IMR-90 (cell line): ENCODE measurements around the gene OPRM1. TPM values are rescaled to one million over a fixed set of nuclear protein-coding genes. Genes with fewer than 3 reads are reported as not detected.
A peak's percentile ranks its signal among the peaks of the same experiment; 100 is the strongest.
"Not testable (repeated sequence)": the region's sequence is repeated elsewhere in the genome, so short reads cannot be mapped to it uniquely, and the experiment has no call there.

Experiments
- ATAC-seq: fragments of 200-7000 bp; cut with Tn5 transposase; 2 replicates; pipeline ENCODE4 v1.9.1; 2020; ENCODE audit warnings: low read depth, mild to moderate bottlenecking, moderate library complexity
- BruUV-seq: library from RNA; stranded (reverse); fragments of 400-500 nt; replicated peaks from 2 replicates; lab custom pipeline; 2021; lab: Mats Ljungman, UMichigan
- CTCF ChIA-PET: fragments of 300-600 bp; formaldehyde crosslinking; extraction: SDS; loops from one replicate; lab custom pipeline; 2021; ENCODE audit warnings: antibody characterized with exemption; lab: Yijun Ruan, JAX
- POLR2A ChIA-PET: fragments of 300-600 bp; sonication (Branson Sonifier 250); formaldehyde crosslinking; loops from one replicate; lab custom pipeline; 2022; ENCODE audit warnings: antibody characterized with exemption; ENCODE audit not compliant: unreplicated experiment; lab: Charles Lee
- DNase-seq: peaks from one replicate; pipeline ENCODE4 v3.0.0; 2013
- H2AFZ ChIP-seq: replicated peaks from 2 replicates; pipeline ENCODE3; 2013; ENCODE audit warnings: low read length, mild to moderate bottlenecking; ENCODE audit not compliant: poor library complexity
- H2AK5ac ChIP-seq: 2 replicates; pipeline ENCODE4 v1.6.1; 2013; ENCODE audit warnings: low read depth, low read length, inconsistent platforms
- H2AK9ac ChIP-seq: replicated peaks from 2 replicates; pipeline ENCODE3; 2013; ENCODE audit warnings: mild to moderate bottlenecking, low read depth, low read length, moderate library complexity; ENCODE audit not compliant: poor library complexity
- H2BK120ac ChIP-seq: 2 replicates; pipeline ENCODE4 v1.6.1; 2013; ENCODE audit warnings: low read depth, low read length, inconsistent platforms
- H2BK15ac ChIP-seq: 3 replicates; pipeline ENCODE4 v1.6.1; 2013; ENCODE audit warnings: low read depth, low read length, inconsistent platforms
- H2BK20ac ChIP-seq: 2 replicates; pipeline ENCODE4 v1.6.1; 2013; ENCODE audit warnings: low read depth, mild to moderate bottlenecking, inconsistent platforms, low read length, moderate library complexity
- H2BK5ac ChIP-seq: 2 replicates; pipeline ENCODE4 v1.6.1; 2013; ENCODE audit warnings: mild to moderate bottlenecking, low read depth, low read length, inconsistent platforms; ENCODE audit not compliant: poor library complexity, severe bottlenecking
- H3K14ac ChIP-seq: replicated peaks from 2 replicates; pipeline ENCODE4 v1.6.1; 2013; ENCODE audit warnings: low read depth, low read length, inconsistent platforms
- H3K18ac ChIP-seq: 2 replicates; pipeline ENCODE4 v1.6.1; 2013; ENCODE audit warnings: low read depth, low read length, control low read depth
- H3K23ac ChIP-seq: 2 replicates; pipeline ENCODE4 v1.6.1; 2013; ENCODE audit warnings: low read depth, low read length, inconsistent platforms
- H3K27ac ChIP-seq: 2 replicates; pipeline ENCODE4 v1.5.1; 2013; ENCODE audit warnings: mild to moderate bottlenecking, control low read depth, low read length; ENCODE audit not compliant: insufficient read depth
- H3K27me3 ChIP-seq: 2 replicates; pipeline ENCODE4 v1.6.1; 2013; ENCODE audit warnings: low read length; ENCODE audit not compliant: control insufficient read depth, insufficient read depth
- H3K36me3 ChIP-seq: 2 replicates; pipeline ENCODE4 v1.6.1; 2013; ENCODE audit warnings: low read length, mixed read lengths; ENCODE audit not compliant: control insufficient read depth, insufficient read depth
- H3K4ac ChIP-seq: 2 replicates; pipeline ENCODE4 v1.6.1; 2013; ENCODE audit warnings: low read depth, low read length, inconsistent platforms
- H3K4me1 ChIP-seq: 2 replicates; pipeline ENCODE4 v1.6.1; 2013; ENCODE audit warnings: low read length, mixed read lengths; ENCODE audit not compliant: control insufficient read depth, insufficient read depth
- H3K4me2 ChIP-seq: 2 replicates; pipeline ENCODE4 v1.6.1; 2013; ENCODE audit warnings: low read depth, mild to moderate bottlenecking, control low read depth, low read length, moderate library complexity
- H3K4me3 ChIP-seq: 2 replicates; pipeline ENCODE4 v1.5.1; 2013; ENCODE audit warnings: low read depth, mild to moderate bottlenecking, control low read depth, low read length, moderate library complexity; ENCODE audit not compliant: insufficient read depth
- H3K56ac ChIP-seq: 2 replicates; pipeline ENCODE4 v1.6.1; 2013; ENCODE audit warnings: low read length, inconsistent platforms; ENCODE audit not compliant: insufficient read depth; ENCODE audit errors: extremely low read depth
- H3K79me1 ChIP-seq, 2 experiments: 2 replicates each; pipeline ENCODE4 v1.6.1; 2013; ENCODE audit warnings: low read length in 2 of 2, inconsistent platforms in 1 of 2, low read depth in 1 of 2
- H3K9ac ChIP-seq: 2 replicates; pipeline ENCODE4 v1.6.1; 2013; ENCODE audit warnings: low read depth, low read length, control low read depth
- H3K9me1 ChIP-seq: 2 replicates; pipeline ENCODE4 v1.6.1; 2013; ENCODE audit warnings: low read length, inconsistent platforms; ENCODE audit not compliant: insufficient read depth
- H3K9me3 ChIP-seq: 2 replicates; pipeline ENCODE4 v1.6.1; 2013; ENCODE audit warnings: low read length; ENCODE audit not compliant: control insufficient read depth, insufficient read depth
- H4K20me1 ChIP-seq: 2 replicates; pipeline ENCODE4 v1.6.1; 2013; ENCODE audit warnings: low read length, inconsistent platforms; ENCODE audit not compliant: insufficient read depth
- H4K5ac ChIP-seq: 2 replicates; pipeline ENCODE4 v1.6.1; 2013; ENCODE audit warnings: mild to moderate bottlenecking, low read depth, low read length, control low read depth
- H4K8ac ChIP-seq, 2 experiments: 2 replicates each; pipeline ENCODE4 v1.6.1; 2013; ENCODE audit warnings: low read depth in 2 of 2, low read length in 2 of 2, control low read depth in 1 of 2, inconsistent platforms in 1 of 2
- H4K91ac ChIP-seq: 2 replicates; pipeline ENCODE4 v1.6.1; 2013; ENCODE audit warnings: low read depth, low read length, inconsistent platforms; ENCODE audit not compliant: insufficient read depth
- CEBPB ChIP-seq: IDR thresholded peaks from 2 replicates; pipeline ENCODE4 v1.6.1; 2012; ENCODE audit warnings: low read depth, low read length, improper control_type of control experiment
- WGBS, 2 experiments: methylation state at CpG; one replicate each; pipeline versions ENCODE4 v1.1.5 to v1.1.7; 2013; ENCODE audit warnings: missing lambda C conversion rate in 2 of 2; ENCODE audit not compliant: insufficient read length in 1 of 2; ENCODE audit errors: extremely low coverage in 2 of 2; 5-methylcytosine and 5-hydroxymethylcytosine counted together
- dilution Hi-C: fragments of 300-500 bp; cut with HindIII; formaldehyde crosslinking; loops from one replicate; pipeline ENCODE4 v1.14.3; 2018; ENCODE audit warnings: low sequenced_read_pairs; ENCODE audit not compliant: unreplicated experiment
- in situ Hi-C: fragments of 300-500 bp; cut with MboI; formaldehyde crosslinking; loops from 3 replicates; pipeline ENCODE4 v1.14.3; 2019; ENCODE audit warnings: low sequenced_read_pairs, inconsistent platforms, mixed read lengths
- intact Hi-C: fragments of 100-400 bp; cut with micrococcal nuclease; formaldehyde crosslinking; loops from 2 replicates; pipeline ENCODE4 v1.10.0; 2022
- polyA plus RNA-seq, 3 experiments: library from polyadenylated mRNA; depleted of rRNA; stranded (reverse); fragments of >200 nt; gene quantifications; 2 replicates each; pipeline ENCODE4 v1.2.3, GENCODE V29; 2012; ENCODE audit warnings: low replicate concordance in 1 of 3
- total RNA-seq: library from RNA; depleted of rRNA; stranded (reverse); fragments of >200 nt; gene quantifications from 2 replicates; pipeline ENCODE4 v1.2.3, GENCODE V29; 2012

The OPRM1 gene
- total and polyA plus RNA-seq, 2 of the 4 experiments (the other 2 are of a cell fraction): not detected

DNA sequence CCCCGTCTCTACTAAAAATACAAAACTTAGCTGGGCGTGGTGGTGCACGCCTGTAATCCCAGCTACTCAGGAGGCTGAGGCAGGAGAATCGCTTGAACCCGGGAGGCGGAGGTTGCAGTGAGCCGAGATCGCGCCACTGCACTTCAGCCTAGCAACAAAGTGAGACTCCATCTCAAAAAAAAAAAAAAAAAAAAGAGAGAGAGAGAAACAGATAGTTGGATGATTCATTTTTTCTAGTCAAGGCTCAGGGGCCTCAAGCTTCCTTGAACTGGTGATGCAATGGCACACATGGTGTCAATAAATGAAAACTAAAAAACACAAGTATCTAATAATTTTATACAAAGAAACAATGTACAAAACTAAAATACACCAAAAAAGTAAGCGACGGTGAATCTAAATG lies 202.0 kb downstream of the OPRM1 start:
- H3K4me2 ChIP-seq, H4K8ac ChIP-seq, DNase-seq, BruUV-seq, H2AK9ac ChIP-seq, H2BK120ac ChIP-seq, H3K23ac ChIP-seq, H2BK20ac ChIP-seq, H3K4ac ChIP-seq, dilution Hi-C loops, H2AFZ ChIP-seq, H3K14ac ChIP-seq, H3K79me1 ChIP-seq, POLR2A ChIA-PET, H3K9me1 ChIP-seq, H3K9me3 ChIP-seq, H3K4me3 ChIP-seq, H3K56ac ChIP-seq, H3K18ac ChIP-seq, H4K20me1 ChIP-seq, H2AK5ac ChIP-seq, ATAC-seq, H3K4me1 ChIP-seq, in situ Hi-C loops, H4K91ac ChIP-seq, H3K27me3 ChIP-seq, H4K5ac ChIP-seq, H2BK5ac ChIP-seq, H3K9ac ChIP-seq, H3K27ac ChIP-seq, H3K36me3 ChIP-seq, H2BK15ac ChIP-seq, intact Hi-C loops: not testable (repeated sequence)
- CTCF ChIA-PET: interaction anchor here (0.9 to 1.0 kb wide), 2 partner anchors 8 to 36 kb away, joined by 4 read pairs; no protein-coding TSS in a partner anchor
- 93% methylated on average over 2 of the region's 11 CpGs; no CpG with 5 or more reads in 1 of the 2 experiments for WGBS, 2 experiments
- TF ChIP-seq CEBPB: 0 out of 2 replicates have a peak, but pooled peaks have one; percentile 19
